Right renal pelvis (tissue), 4 donors: ENCODE measurements around the gene PDE1C. TPM values are rescaled to one million over a fixed set of nuclear protein-coding genes. Genes with fewer than 3 reads are reported as not detected.
A peak's percentile ranks its signal among the peaks of the same experiment; 100 is the strongest.

Experiments used
- DNase-seq, 4 donors: peaks; one replicate each; pipeline ENCODE4 v3.0.0-alpha.2; 2013; ENCODE audit warnings: low read depth in 4 of 4, low spot score in 3 of 4, missing footprints in 1 of 4
- polyA plus RNA-seq, 4 donors: library from polyadenylated mRNA; unstranded; fragments of 120-200 nt; gene quantifications; one replicate each; pipeline ENCODE4 v1.2.1, GENCODE V29; 2013; ENCODE audit not compliant: insufficient read length in 4 of 4

PDE1C gene
- polyA plus RNA-seq, 4 donors: 3.2 to 4.6 (median 4.3) TPM

DNA sequence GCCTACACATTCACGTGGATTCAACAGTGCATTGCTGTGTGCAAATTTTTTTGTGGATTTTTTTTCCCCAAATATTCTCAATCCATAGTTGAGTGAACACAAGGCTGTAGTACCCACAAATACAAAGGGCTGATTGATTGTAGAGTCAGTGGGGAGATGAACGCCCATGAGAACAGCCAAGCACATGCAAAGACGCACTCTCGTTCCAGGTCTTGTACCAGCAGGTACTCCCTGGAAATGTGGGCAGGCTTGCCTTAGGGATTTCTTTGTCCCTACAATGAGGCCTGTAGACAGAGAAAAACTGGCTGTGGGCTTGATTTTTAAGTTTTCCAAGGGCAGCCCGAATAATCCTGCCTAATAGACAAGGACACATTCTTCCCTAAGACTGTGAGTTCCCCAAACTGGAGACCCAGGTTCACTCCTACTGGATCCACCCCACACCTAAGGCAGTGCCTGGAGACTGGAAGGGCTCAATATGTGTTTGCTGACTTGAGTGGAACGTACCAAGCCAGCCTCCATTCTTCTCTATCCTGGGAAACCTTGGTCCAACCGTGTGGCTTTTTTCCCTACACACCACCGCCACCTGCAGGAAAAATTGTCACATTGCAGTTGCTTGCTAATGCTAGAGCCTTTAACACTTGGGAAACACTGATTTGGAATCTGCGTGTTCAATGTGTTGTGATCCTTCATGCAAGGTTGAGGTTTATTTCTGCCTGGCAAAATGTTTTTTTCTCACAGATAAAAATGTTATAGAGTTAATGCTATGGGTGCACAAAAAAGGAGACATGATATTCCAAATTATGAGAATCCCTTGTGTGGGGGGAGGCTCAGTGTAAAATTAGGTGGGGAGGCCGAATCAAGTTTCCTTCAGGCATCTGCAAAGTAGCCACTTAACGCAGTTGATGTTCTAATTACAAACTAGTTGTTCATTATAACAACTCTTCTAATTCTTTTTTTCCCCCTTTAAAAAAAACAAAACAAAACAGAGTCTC, 333.9 kb downstream of the PDE1C start:
- peak; percentile 48 to 55 (median 52) for DNase-seq

- DNase-seq: no peak
These were observed 335.8 kb downstream of the PDE1C start for GRCh38 chr7:31734456-31734855.

GRCh38 chr7:31729195-31729804, 340.9 kb downstream of the PDE1C start:
- no peak for DNase-seq

- DNase-seq: no peak
These were observed 345.5 kb downstream of the PDE1C start for GRCh38 chr7:31724696-31725095.

- no peak for DNase-seq
These were observed 349.8 kb downstream of the PDE1C start for GRCh38 chr7:31720366-31720765.

DNA sequence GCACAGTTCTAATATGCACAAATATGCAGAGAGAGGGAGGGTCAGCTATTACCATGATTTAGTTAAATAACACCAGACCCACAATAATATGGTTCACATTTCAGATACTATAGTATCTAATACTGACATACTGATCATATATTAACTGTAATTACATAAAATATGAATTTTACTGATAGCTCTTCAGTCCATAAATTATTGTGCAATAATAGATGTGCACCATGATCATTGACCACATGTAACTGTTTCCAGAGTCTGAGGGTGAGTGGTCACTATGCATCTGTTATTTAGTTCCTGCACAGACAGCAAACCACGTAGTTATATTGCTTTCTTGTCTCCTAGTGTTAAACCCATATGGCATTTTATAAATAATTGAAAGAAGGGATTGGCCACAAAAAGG, 353.9 kb downstream of the PDE1C start:
- no peak for DNase-seq

GRCh38 chr7:31710171-31710570, 360.0 kb downstream of the PDE1C start:
- DNase-seq: no peak

GRCh38 chr7:31707089-31707488, 363.1 kb downstream of the PDE1C start:
- DNase-seq: no peak

GRCh38 chr7:31705377-31705776, 364.8 kb downstream of the PDE1C start:
- DNase-seq: no peak

GRCh38 chr7:31702354-31702753, 367.9 kb downstream of the PDE1C start:
- DNase-seq: no peak
